CD4-positive, alpha-beta T cell treated with Interleukin-4 for 4 hours (primary cell): ENCODE measurements around the gene ZCCHC24.
"Not testable (repeated sequence)": the region's sequence is repeated elsewhere in the genome, so short reads cannot be mapped to it uniquely, and the experiment has no call there.

Experiments used
- DNase-seq: peaks from one replicate; pipeline ENCODE4 v3.0.0-alpha.2; 2020

ZCCHC24 gene

GRCh38 chr10:79340646-79341244 lies 104.7 kb downstream of the ZCCHC24 start:
- DNase-seq, result no peak

GRCh38 chr10:79339266-79339665 lies 106.2 kb downstream of the ZCCHC24 start:
- DNase-seq, result no peak

- DNase-seq, result not testable (repeated sequence)
Observed at GRCh38 chr10:79337783-79338469, 107.5 kb downstream of the ZCCHC24 start.

- DNase-seq, result no peak
Observed at GRCh38 chr10:79336739-79337138, 108.7 kb downstream of the ZCCHC24 start.

GRCh38 chr10:79336276-79336675 lies 109.1 kb downstream of the ZCCHC24 start:
- no peak for DNase-seq

GRCh38 chr10:79335470-79336235 lies 109.8 kb downstream of the ZCCHC24 start:
- no peak for DNase-seq

GRCh38 chr10:79335094-79335469 lies 110.3 kb downstream of the ZCCHC24 start:
- no peak for DNase-seq

GRCh38 chr10:79334573-79334972 lies 110.9 kb downstream of the ZCCHC24 start:
- no peak for DNase-seq

GRCh38 chr10:79333513-79333912 lies 111.9 kb downstream of the ZCCHC24 start:
- DNase-seq, result no peak

- DNase-seq, result not testable (repeated sequence)
Observed at GRCh38 chr10:79332610-79333315, 112.7 kb downstream of the ZCCHC24 start.
